NCI-H345 (cell line): ENCODE results near the gene FARS2.

Experiments used
- DNase-seq: peaks from one replicate; lab custom pipeline; 2025; lab: John Stamatoyannopoulos, UW

The FARS2 gene

GRCh38 chr6:5509106-5509505 is 247.8 kb downstream of the FARS2 start:
- no peak for DNase-seq

DNA sequence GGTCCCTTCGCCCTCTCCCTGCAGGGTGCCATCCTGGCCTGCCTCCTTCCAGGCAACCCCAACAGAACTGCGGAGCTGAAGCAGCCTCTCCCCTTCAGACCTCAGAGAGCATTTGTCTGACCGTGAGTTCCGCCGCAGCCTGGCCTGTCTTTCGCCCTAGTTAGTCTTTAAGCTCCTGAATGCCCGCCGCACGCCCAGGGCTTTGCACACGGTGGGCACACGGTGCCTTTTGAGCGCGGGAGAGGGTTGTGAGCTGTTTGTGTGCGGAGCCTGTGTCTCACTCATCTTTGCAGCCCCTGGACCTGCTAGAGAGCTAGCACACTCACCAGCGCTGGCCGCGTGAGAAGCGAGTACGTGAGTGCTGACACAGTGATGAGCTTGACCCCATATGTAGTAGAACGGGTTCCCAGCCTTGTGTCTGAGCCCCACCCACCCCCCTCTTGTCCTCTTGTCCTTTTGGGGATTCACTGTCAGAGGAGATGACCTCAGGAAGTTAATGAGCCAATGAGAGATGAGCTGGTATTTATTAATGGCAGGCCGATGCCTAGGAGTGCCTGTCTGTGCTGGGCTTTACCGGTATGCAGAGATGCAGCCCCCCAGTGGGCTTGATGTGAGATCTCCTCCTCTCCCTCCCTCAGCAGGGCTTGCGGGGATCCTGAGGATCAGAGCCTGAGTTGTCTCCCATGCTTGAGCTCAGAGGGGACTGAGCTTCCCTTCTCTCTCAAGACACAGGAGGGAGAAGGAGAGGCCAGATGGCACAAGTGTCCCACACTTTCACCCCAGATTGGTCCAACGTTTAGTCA is 249.2 kb downstream of the FARS2 start:
- DNase-seq: no peak

GRCh38 chr6:5511954-5512353 is 250.6 kb downstream of the FARS2 start:
- DNase-seq: no peak

DNA sequence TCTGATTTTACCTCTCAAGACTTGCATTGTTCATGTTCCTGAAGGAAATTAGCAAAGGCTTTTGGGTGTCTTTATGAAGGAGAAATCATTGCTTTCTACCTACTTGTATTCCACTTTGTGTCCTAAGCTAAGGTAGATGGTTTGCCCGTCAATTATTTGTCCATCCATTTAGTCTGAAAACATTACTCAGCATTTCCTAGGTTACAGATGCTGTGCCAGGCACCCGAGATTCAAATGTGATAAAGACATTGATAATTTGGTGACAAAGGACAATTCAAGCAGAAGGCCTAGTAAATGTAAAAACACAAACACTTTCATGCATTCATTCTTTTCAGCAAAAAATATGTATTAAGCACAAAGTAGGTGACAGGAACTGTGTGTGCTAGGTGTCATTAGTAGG is 251.1 kb downstream of the FARS2 start:
- DNase-seq: no peak

DNA sequence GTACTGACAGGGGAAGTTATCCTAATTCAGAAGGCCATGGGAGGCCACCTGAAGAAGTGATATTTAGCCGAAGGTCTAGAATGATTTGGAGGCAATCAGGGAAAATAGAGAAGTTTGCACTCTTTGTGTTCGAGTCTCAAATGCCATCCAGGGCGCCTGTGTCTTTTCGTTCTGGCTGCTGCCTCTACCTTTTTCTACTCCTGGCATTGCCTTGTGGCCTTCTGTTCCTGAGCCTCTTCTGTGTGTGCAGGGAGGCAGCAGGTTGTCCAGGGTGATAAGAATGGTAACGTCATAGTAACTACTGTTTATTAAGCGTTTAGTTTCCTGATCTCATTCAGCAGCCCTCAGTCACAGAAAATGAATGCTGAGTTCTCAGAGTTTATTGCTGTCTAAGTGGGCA is 252.1 kb downstream of the FARS2 start:
- no peak for DNase-seq

GRCh38 chr6:5514353-5514752 is 253.0 kb downstream of the FARS2 start:
- no peak for DNase-seq

- DNase-seq: no peak
Observed at GRCh38 chr6:5515200-5515599, 253.9 kb downstream of the FARS2 start.

DNA sequence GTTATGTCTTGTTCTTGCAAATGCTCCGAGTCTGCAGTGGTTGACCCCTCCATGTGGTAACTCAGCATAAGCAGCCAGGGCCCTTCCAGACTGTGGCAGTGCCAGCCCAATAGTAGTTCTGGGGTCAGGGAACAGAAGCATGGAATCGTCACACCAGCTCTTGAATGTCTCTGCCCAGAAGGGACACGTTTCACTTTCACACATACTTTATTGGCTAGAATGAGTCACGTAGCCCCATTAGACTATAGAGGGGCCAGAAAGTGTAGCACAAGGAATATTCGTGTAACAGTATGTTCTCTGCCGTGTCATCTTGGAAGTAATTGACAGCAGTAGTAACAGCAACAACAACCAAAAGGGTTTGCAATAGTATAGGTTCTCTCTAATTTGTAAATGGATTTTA is 254.7 kb downstream of the FARS2 start:
- no peak for DNase-seq

- no peak for DNase-seq
Observed at GRCh38 chr6:5517796-5518195, 256.5 kb downstream of the FARS2 start.

- DNase-seq: no peak
Observed at GRCh38 chr6:5518936-5519491, 257.7 kb downstream of the FARS2 start.

GRCh38 chr6:5520796-5521195 is 259.5 kb downstream of the FARS2 start:
- DNase-seq: no peak

DNA sequence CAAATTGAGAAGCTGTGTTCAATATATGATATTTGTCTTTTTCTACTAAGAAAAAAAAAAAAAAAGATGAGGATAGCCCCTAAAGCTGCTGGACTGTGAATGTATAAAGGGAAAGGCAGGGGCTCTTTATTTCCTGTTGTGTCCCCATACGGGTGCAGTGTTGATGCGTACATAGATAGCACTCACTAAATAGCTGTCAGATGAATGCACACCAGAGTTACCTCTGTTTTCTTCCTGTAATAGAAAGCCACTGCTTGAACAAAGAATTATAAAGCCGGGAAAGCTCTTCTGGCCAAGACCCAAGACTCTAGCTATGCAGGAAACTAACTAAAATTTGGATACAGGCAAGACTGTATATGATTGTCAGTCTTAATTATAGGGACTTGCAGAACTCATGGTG is 260.0 kb downstream of the FARS2 start:
- no peak for DNase-seq

DNA sequence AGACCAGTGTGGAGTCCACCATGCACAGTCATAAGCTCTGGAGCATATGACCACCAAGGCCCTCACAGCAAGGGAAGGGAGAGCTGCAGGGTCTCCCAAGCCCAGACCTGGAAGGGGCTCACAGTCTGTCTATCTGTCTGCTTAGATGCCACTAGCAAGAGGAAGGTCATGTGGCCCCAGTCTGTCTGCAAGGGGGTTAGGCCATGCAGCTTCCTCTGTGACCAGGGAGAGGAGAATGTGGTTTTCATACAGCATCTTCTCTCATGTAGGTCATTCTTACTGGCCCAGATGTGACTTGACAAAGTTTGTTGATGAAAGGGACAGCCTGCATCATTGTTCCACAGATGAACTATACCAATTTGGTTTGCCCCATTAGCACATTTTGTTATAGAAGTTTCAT is 260.8 kb downstream of the FARS2 start:
- DNase-seq: no peak

GRCh38 chr6:5524110-5524509 is 262.8 kb downstream of the FARS2 start:
- no peak for DNase-seq

DNA sequence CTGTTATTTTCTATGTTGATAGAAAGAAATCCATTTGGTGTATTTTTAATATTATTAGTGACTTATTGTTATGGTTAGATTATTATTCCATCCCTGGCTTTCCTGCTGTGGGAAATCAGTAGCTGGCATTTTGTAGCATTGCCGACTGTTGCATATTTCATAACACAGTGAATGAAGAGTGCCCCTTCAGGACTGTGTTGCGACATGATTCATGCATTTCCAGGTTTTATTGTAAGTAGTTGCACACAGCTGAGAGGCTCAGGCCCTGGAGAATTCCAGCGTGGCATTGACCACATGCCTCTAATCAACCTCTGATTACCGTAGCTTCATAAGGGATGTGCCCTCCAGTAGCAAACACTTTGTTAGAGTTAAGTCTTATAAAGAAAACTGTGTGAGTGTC is 263.9 kb downstream of the FARS2 start:
- DNase-seq: no peak

- no peak for DNase-seq
Observed at GRCh38 chr6:5529015-5529414, 267.7 kb downstream of the FARS2 start.

- DNase-seq: no peak
Observed at GRCh38 chr6:5529733-5530132, 268.4 kb downstream of the FARS2 start.

- no peak for DNase-seq
Observed at GRCh38 chr6:5531161-5531560, 269.8 kb downstream of the FARS2 start.

DNA sequence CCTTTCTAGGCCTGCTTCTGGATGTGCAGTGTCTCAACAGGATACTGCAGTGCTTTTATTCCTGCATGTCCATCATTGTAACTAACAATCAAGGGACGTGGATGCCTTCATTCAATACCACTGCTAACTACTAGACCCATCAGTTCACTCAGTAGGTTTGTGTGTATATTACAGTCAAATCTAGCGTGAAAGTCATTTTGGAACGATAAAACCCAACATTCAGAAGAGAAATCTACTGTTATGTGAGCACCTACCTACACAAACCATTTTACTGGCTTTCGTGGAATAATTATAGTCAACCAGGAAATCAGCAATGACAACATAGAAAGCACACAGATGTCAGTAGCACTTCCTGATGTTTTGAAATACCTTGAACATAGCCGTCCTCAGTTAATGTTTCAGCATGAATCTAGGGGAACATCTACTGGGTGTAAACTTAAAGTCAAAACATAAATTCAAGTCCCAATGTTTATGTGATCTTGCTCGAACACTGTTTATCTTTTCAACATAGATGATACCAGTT is 270.6 kb downstream of the FARS2 start:
- no peak for DNase-seq

GRCh38 chr6:5532941-5533340 is 271.6 kb downstream of the FARS2 start:
- DNase-seq: no peak

- DNase-seq: no peak
Observed at GRCh38 chr6:5534643-5535042, 273.3 kb downstream of the FARS2 start.

DNA sequence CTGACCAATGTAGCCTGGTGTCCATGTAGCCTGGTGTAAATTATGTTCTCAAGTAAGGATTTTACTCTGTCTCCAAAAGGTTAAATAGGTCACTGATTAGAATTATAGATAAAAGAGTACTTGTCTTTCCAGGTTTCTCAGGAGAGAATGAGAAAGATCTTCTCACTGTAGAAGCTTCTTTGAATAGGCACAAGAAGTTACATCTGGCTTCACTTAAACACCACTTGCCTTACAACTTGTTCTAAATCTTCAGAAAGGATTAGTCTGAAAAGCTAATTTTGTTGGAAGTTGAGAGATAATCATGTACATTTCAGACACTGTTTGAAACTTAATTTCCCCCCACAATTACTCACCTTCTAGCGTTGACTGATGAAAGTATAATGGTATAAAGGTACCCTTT is 275.3 kb downstream of the FARS2 start:
- no peak for DNase-seq

GRCh38 chr6:5537132-5537531 is 275.8 kb downstream of the FARS2 start:
- DNase-seq: no peak

GRCh38 chr6:5537967-5538366 is 276.7 kb downstream of the FARS2 start:
- no peak for DNase-seq
